ENCODE results near the gene CA6. TPM values are rescaled to one million over a fixed set of nuclear protein-coding genes. Genes with fewer than 3 reads are reported as not detected.

The CA6 gene
- total and polyA plus RNA-seq, 2 experiments from 2014 or later: not detected

DNA sequence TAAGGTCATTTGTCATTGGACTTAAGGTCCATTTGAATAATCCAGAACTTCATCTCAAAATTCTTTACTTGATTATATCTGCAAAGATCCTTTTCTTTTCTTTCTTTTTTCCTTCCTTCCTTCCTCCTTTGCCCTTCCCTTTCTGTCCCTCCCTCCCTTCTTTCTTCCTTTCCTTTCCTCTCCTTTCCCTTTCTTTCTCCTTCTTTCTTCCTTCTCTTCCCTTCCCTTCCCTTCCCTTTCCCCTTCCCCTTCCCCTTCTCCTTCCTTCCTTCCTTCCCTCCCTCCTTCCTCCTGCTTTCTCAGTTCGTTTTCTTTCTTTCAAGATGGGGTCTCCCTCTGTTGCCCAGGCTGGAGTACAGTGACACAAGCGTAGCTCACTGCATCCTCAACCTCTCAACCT lies 35.5 kb downstream of the CA6 start:
- Histone ChIP-seq H3K4me1 (ENCODE audit: insufficient read depth) (no peaks in the 10 kb centered on the region), H3K9me2 (replicated peaks; ENCODE audit: insufficient read depth) (no peaks in the 10 kb centered on the region), H3K4me2 (no peak overlapping the region), H3K4me3 (no peak overlapping the region), H4K20me1 (ENCODE audit: insufficient read depth, poor library complexity, severe bottlenecking) (no peaks in the 10 kb centered on the region), H3K79me2 (no peaks in the 10 kb centered on the region), H3K36me3 (replicated peaks; ENCODE audit: insufficient read depth, low read depth) (no peaks in the 10 kb centered on the region), H3K27ac (no peak overlapping the region), H2AFZ (no peak overlapping the region), H3K9me3 (ENCODE audit: low read depth) (no peaks in the 10 kb centered on the region), H3K27me3 (no peaks in the 10 kb centered on the region)
- TF ChIP-seq EZH2 (IDR thresholded peaks at IDR 0.05; ENCODE audit: borderline replicate concordance): no peak
- TF ChIP-seq, protein P1, sequence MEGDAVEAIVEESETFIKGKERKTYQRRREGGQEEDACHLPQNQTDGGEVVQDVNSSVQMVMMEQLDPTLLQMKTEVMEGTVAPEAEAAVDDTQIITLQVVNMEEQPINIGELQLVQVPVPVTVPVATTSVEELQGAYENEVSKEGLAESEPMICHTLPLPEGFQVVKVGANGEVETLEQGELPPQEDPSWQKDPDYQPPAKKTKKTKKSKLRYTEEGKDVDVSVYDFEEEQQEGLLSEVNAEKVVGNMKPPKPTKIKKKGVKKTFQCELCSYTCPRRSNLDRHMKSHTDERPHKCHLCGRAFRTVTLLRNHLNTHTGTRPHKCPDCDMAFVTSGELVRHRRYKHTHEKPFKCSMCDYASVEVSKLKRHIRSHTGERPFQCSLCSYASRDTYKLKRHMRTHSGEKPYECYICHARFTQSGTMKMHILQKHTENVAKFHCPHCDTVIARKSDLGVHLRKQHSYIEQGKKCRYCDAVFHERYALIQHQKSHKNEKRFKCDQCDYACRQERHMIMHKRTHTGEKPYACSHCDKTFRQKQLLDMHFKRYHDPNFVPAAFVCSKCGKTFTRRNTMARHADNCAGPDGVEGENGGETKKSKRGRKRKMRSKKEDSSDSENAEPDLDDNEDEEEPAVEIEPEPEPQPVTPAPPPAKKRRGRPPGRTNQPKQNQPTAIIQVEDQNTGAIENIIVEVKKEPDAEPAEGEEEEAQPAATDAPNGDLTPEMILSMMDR (IDR thresholded peaks at IDR 0.05; ENCODE audit: poor library complexity): no peak
- TF ChIP-seq EZH2phosphoT487 (IDR thresholded peaks at IDR 0.05; ENCODE audit: low read depth, severe bottlenecking, unreplicated experiment): no peak
- 67% methylated on average over 2 of the region's 2 CpGs for WGBS (ENCODE audit: low lambda C conversion rate, missing lambda C conversion rate)
- no peak for DNase-seq (ENCODE audit: low spot score)

DNA sequence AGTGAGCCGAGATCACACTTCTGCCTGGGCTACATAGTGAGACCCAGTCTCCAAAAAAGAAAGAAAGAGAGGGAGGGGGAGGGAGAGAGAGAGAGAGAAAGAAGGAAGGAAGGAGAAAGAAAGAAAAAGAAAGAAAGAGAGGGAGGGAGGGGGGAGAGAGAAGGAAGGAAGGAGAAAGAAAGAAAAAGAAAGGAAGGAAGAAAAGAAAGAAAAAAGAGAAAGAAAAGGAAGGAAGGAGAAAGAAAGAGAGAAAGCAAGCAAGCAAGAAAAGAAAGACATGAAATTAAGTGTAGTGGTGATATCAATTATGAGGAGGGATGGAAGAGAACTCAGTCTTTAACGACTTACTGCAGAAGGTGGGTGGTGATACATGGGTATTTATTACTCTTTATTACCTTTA lies 38.5 kb downstream of the CA6 start:
- no peak for DNase-seq (ENCODE audit: low spot score)
- Histone ChIP-seq H2AFZ (no peak overlapping the region), H3K27me3 (no peaks in the 10 kb centered on the region), H4K20me1 (ENCODE audit: insufficient read depth, poor library complexity, severe bottlenecking) (no peaks in the 10 kb centered on the region), H3K27ac (no peak overlapping the region), H3K79me2 (no peaks in the 10 kb centered on the region), H3K4me2 (no peak overlapping the region), H3K9me2 (replicated peaks; ENCODE audit: insufficient read depth) (no peaks in the 10 kb centered on the region), H3K9me3 (ENCODE audit: low read depth) (no peaks in the 10 kb centered on the region), H3K4me3 (no peak overlapping the region), H3K36me3 (replicated peaks; ENCODE audit: insufficient read depth, low read depth) (no peaks in the 10 kb centered on the region), H3K4me1 (ENCODE audit: insufficient read depth) (no peaks in the 10 kb centered on the region)
- TF ChIP-seq EZH2phosphoT487 (IDR thresholded peaks at IDR 0.05; ENCODE audit: low read depth, severe bottlenecking, unreplicated experiment) (no peak), EZH2 (IDR thresholded peaks at IDR 0.05; ENCODE audit: borderline replicate concordance) (no peak)
- TF ChIP-seq, protein P1 (IDR thresholded peaks at IDR 0.05; ENCODE audit: poor library complexity): no peak
- 70% methylated on average over 2 of the region's 2 CpGs for WGBS (ENCODE audit: low lambda C conversion rate, missing lambda C conversion rate)

DNA sequence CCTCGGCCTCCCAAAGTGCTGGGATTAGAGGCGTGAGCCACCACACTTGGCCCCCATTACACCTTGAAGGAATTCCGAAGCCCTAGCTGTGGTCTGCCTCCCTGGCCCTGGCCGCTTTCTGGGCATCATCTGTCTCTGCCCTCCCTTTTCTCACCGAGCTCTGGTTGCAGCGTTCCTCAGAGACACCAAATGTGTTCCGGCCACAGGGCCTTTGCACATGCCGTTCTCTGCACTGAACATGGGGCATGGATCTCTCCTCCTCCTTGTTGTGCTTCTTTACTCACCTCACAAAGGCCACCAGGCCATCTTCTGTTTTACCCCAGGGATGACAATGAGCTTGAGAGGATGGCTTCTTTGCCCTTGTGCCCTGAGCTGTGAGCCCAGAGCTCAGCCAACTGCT lies 39.3 kb downstream of the CA6 start:
- no peak for DNase-seq (ENCODE audit: low spot score)
- WGBS (ENCODE audit: low lambda C conversion rate, missing lambda C conversion rate): 95% methylated on average over 8 of the region's 8 CpGs

More for the DNA sequence above, 39.3 kb downstream of the CA6 start:
- H3K79me2 ChIP-seq: no peaks in the 10 kb centered on the region
- H3K4me1 ChIP-seq (ENCODE audit: insufficient read depth): no peaks in the 10 kb centered on the region
- no peaks in the 10 kb centered on the region for H3K9me3 ChIP-seq (ENCODE audit: low read depth)
- H3K4me2 ChIP-seq: no peak overlapping the region
- no peak overlapping the region for H2AFZ ChIP-seq
- no peaks in the 10 kb centered on the region for H4K20me1 ChIP-seq (ENCODE audit: insufficient read depth, poor library complexity, severe bottlenecking)
- no peaks in the 10 kb centered on the region for H3K9me2 ChIP-seq (replicated peaks; ENCODE audit: insufficient read depth)
- H3K4me3 ChIP-seq: no peak overlapping the region
- TF ChIP-seq EZH2phosphoT487 (IDR thresholded peaks at IDR 0.05; ENCODE audit: low read depth, severe bottlenecking, unreplicated experiment) (no peak), EZH2 (IDR thresholded peaks at IDR 0.05; ENCODE audit: borderline replicate concordance) (no peak)
- TF ChIP-seq, protein P1 (IDR thresholded peaks at IDR 0.05; ENCODE audit: poor library complexity): no peak
- H3K27me3 ChIP-seq: no peaks in the 10 kb centered on the region
- H3K27ac ChIP-seq: no peak overlapping the region
- no peaks in the 10 kb centered on the region for H3K36me3 ChIP-seq (replicated peaks; ENCODE audit: insufficient read depth, low read depth)
